Testis (tissue), 2 donors: ENCODE data around the gene PTGER4.

Experiments
- POLR2A ChIP-seq: fragments of 450-650 bp; IDR thresholded peaks from one replicate; pipeline ENCODE4 v1.6.1; 2017; ENCODE audit warnings: antibody characterized with exemption, mild to moderate bottlenecking, moderate library complexity
- TF ChIP-seq, protein P1 (sequence below), 3 experiments: fragments of 450-650 bp in 2 of 3; fragments of 200-600 bp in 1 of 3; sonication (generic) in 1 of 3; IDR thresholded peaks; one replicate each; pipeline ENCODE4 v1.5.1; 2016 to 2019; ENCODE audit warnings: antibody characterized with exemption in 3 of 3, mild to moderate bottlenecking in 2 of 3, moderate library complexity in 1 of 3

DNA sequence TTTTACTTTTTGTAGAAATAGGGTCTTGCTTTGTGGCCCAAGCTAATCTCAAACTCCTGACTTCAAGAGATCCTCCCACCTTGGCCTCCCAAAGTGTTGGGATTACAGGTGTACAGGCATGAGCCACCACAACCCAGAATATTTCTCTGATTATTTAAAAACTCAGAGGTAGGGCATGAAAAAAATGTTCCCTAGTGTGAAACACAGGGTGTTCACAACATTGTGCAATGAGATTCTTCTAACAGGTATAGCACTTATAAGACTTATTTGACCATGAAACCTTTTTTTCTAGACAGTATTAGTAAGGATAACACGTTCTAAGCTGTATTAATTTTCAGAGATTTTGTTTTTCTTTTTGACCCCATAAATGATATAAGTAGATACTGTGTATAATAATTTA lies 13.1 kb upstream of the PTGER4 start:
- TF ChIP-seq, protein P1, sequence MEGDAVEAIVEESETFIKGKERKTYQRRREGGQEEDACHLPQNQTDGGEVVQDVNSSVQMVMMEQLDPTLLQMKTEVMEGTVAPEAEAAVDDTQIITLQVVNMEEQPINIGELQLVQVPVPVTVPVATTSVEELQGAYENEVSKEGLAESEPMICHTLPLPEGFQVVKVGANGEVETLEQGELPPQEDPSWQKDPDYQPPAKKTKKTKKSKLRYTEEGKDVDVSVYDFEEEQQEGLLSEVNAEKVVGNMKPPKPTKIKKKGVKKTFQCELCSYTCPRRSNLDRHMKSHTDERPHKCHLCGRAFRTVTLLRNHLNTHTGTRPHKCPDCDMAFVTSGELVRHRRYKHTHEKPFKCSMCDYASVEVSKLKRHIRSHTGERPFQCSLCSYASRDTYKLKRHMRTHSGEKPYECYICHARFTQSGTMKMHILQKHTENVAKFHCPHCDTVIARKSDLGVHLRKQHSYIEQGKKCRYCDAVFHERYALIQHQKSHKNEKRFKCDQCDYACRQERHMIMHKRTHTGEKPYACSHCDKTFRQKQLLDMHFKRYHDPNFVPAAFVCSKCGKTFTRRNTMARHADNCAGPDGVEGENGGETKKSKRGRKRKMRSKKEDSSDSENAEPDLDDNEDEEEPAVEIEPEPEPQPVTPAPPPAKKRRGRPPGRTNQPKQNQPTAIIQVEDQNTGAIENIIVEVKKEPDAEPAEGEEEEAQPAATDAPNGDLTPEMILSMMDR (IDR thresholded peaks at IDR 0.05) = no peak
- TF ChIP-seq POLR2A = no peak
